ENCODE data around the gene SMIM22.

Gene SMIM22

GRCh38 chr16:4814046-4814445 is 18.9 kb downstream of the SMIM22 start:
- no peaks in the 10 kb centered on the region for H3K9me3 ChIP-seq (ENCODE audit: control insufficient read depth, insufficient read depth, low read length)
- no peaks in the 10 kb centered on the region for H3K4me1 ChIP-seq (ENCODE audit: control insufficient read depth, insufficient read depth, low read length)
- H3K9ac ChIP-seq (ENCODE audit: low read depth, low read length), result no peak overlapping the region
- no peaks in the 10 kb centered on the region for H3K27me3 ChIP-seq (ENCODE audit: control insufficient read depth, insufficient read depth, low read length)
- peaks cover 34% of the 10 kb centered on the region for H3K36me3 ChIP-seq (ENCODE audit: control insufficient read depth, insufficient read depth, low read length)
- no peak overlapping the region for H3K4me3 ChIP-seq (ENCODE audit: low read depth, low read length)

- no peaks in the 10 kb centered on the region for H3K9me3 ChIP-seq (ENCODE audit: control insufficient read depth, insufficient read depth, low read length)
- H3K4me3 ChIP-seq (ENCODE audit: low read depth, low read length), result no peak overlapping the region
- H3K4me1 ChIP-seq (ENCODE audit: control insufficient read depth, insufficient read depth, low read length), result no peaks in the 10 kb centered on the region
- H3K9ac ChIP-seq (ENCODE audit: low read depth, low read length), result no peak overlapping the region
- peaks cover 34% of the 10 kb centered on the region for H3K36me3 ChIP-seq (ENCODE audit: control insufficient read depth, insufficient read depth, low read length)
- no peaks in the 10 kb centered on the region for H3K27me3 ChIP-seq (ENCODE audit: control insufficient read depth, insufficient read depth, low read length)
Observed at GRCh38 chr16:4814542-4815173, 19.5 kb downstream of the SMIM22 start.

- Histone ChIP-seq H3K4me1 (ENCODE audit: control insufficient read depth, insufficient read depth, low read length) (no peaks in the 10 kb centered on the region), H3K36me3 (ENCODE audit: control insufficient read depth, insufficient read depth, low read length) (peaks cover 41% of the 10 kb centered on the region), H3K9me3 (ENCODE audit: control insufficient read depth, insufficient read depth, low read length) (no peaks in the 10 kb centered on the region), H3K27me3 (ENCODE audit: control insufficient read depth, insufficient read depth, low read length) (no peaks in the 10 kb centered on the region), H3K9ac (ENCODE audit: low read depth, low read length) (no peak overlapping the region), H3K4me3 (ENCODE audit: low read depth, low read length) (no peak overlapping the region)
Observed at GRCh38 chr16:4820652-4821051, 25.5 kb downstream of the SMIM22 start.

GRCh38 chr16:4825196-4825595 is 30.0 kb downstream of the SMIM22 start:
- H3K4me1 ChIP-seq (ENCODE audit: control insufficient read depth, insufficient read depth, low read length), result no peaks in the 10 kb centered on the region
- H3K27me3 ChIP-seq (ENCODE audit: control insufficient read depth, insufficient read depth, low read length), result no peaks in the 10 kb centered on the region
- H3K9me3 ChIP-seq (ENCODE audit: control insufficient read depth, insufficient read depth, low read length), result no peaks in the 10 kb centered on the region
- no peak overlapping the region for H3K4me3 ChIP-seq (ENCODE audit: low read depth, low read length)
- no peak overlapping the region for H3K9ac ChIP-seq (ENCODE audit: low read depth, low read length)
- H3K36me3 ChIP-seq (ENCODE audit: control insufficient read depth, insufficient read depth, low read length), result peaks cover 45% of the 10 kb centered on the region

GRCh38 chr16:4826526-4826925 is 31.4 kb downstream of the SMIM22 start:
- no peak overlapping the region for H3K9ac ChIP-seq (ENCODE audit: low read depth, low read length)
- H3K36me3 ChIP-seq (ENCODE audit: control insufficient read depth, insufficient read depth, low read length), result peaks cover 50% of the 10 kb centered on the region
- H3K27me3 ChIP-seq (ENCODE audit: control insufficient read depth, insufficient read depth, low read length), result no peaks in the 10 kb centered on the region
- no peaks in the 10 kb centered on the region for H3K4me1 ChIP-seq (ENCODE audit: control insufficient read depth, insufficient read depth, low read length)
- no peak overlapping the region for H3K4me3 ChIP-seq (ENCODE audit: low read depth, low read length)
- no peaks in the 10 kb centered on the region for H3K9me3 ChIP-seq (ENCODE audit: control insufficient read depth, insufficient read depth, low read length)

- peaks cover 49% of the 10 kb centered on the region for H3K36me3 ChIP-seq (ENCODE audit: control insufficient read depth, insufficient read depth, low read length)
- H3K9me3 ChIP-seq (ENCODE audit: control insufficient read depth, insufficient read depth, low read length), result no peaks in the 10 kb centered on the region
Observed at GRCh38 chr16:4826980-4827379, 31.8 kb downstream of the SMIM22 start.

GRCh38 chr16:4828567-4829321 is 33.6 kb downstream of the SMIM22 start:
- Histone ChIP-seq H3K4me1 (ENCODE audit: control insufficient read depth, insufficient read depth, low read length) (no peaks in the 10 kb centered on the region), H3K9ac (ENCODE audit: low read depth, low read length) (no peak overlapping the region), H3K4me3 (ENCODE audit: low read depth, low read length) (no peak overlapping the region), H3K9me3 (ENCODE audit: control insufficient read depth, insufficient read depth, low read length) (no peaks in the 10 kb centered on the region), H3K27me3 (ENCODE audit: control insufficient read depth, insufficient read depth, low read length) (no peaks in the 10 kb centered on the region), H3K36me3 (ENCODE audit: control insufficient read depth, insufficient read depth, low read length) (peaks cover 43% of the 10 kb centered on the region)

More at GRCh38 chr16:4826980-4827379, 31.8 kb downstream of the SMIM22 start:
- Histone ChIP-seq H3K27me3 (ENCODE audit: control insufficient read depth, insufficient read depth, low read length) (no peaks in the 10 kb centered on the region), H3K4me3 (ENCODE audit: low read depth, low read length) (no peak overlapping the region), H3K9ac (ENCODE audit: low read depth, low read length) (no peak overlapping the region), H3K4me1 (ENCODE audit: control insufficient read depth, insufficient read depth, low read length) (no peaks in the 10 kb centered on the region)

GRCh38 chr16:4830408-4830807 is 35.2 kb downstream of the SMIM22 start:
- no peaks in the 10 kb centered on the region for H3K4me1 ChIP-seq (ENCODE audit: control insufficient read depth, insufficient read depth, low read length)
- H3K36me3 ChIP-seq (ENCODE audit: control insufficient read depth, insufficient read depth, low read length), result peaks cover 33% of the 10 kb centered on the region
- no peaks in the 10 kb centered on the region for H3K9me3 ChIP-seq (ENCODE audit: control insufficient read depth, insufficient read depth, low read length)
- H3K4me3 ChIP-seq (ENCODE audit: low read depth, low read length), result no peak overlapping the region
- H3K27me3 ChIP-seq (ENCODE audit: control insufficient read depth, insufficient read depth, low read length), result no peaks in the 10 kb centered on the region
- no peak overlapping the region for H3K9ac ChIP-seq (ENCODE audit: low read depth, low read length)

GRCh38 chr16:4831616-4832015 is 36.4 kb downstream of the SMIM22 start:
- Histone ChIP-seq H3K4me1 (ENCODE audit: control insufficient read depth, insufficient read depth, low read length) (no peaks in the 10 kb centered on the region), H3K27me3 (ENCODE audit: control insufficient read depth, insufficient read depth, low read length) (no peaks in the 10 kb centered on the region), H3K9me3 (ENCODE audit: control insufficient read depth, insufficient read depth, low read length) (no peaks in the 10 kb centered on the region), H3K36me3 (ENCODE audit: control insufficient read depth, insufficient read depth, low read length) (peaks cover 30% of the 10 kb centered on the region), H3K9ac (ENCODE audit: low read depth, low read length) (no peak overlapping the region), H3K4me3 (ENCODE audit: low read depth, low read length) (no peak overlapping the region)

GRCh38 chr16:4832698-4833343 is 37.7 kb downstream of the SMIM22 start:
- H3K27me3 ChIP-seq (ENCODE audit: control insufficient read depth, insufficient read depth, low read length), result no peaks in the 10 kb centered on the region
- no peaks in the 10 kb centered on the region for H3K4me1 ChIP-seq (ENCODE audit: control insufficient read depth, insufficient read depth, low read length)
- no peak overlapping the region for H3K4me3 ChIP-seq (ENCODE audit: low read depth, low read length)
- H3K9me3 ChIP-seq (ENCODE audit: control insufficient read depth, insufficient read depth, low read length), result no peaks in the 10 kb centered on the region
- peaks cover 23% of the 10 kb centered on the region for H3K36me3 ChIP-seq (ENCODE audit: control insufficient read depth, insufficient read depth, low read length)
- no peak overlapping the region for H3K9ac ChIP-seq (ENCODE audit: low read depth, low read length)

GRCh38 chr16:4833584-4833983 is 38.4 kb downstream of the SMIM22 start:
- H3K4me1 ChIP-seq (ENCODE audit: control insufficient read depth, insufficient read depth, low read length), result no peaks in the 10 kb centered on the region
- H3K9me3 ChIP-seq (ENCODE audit: control insufficient read depth, insufficient read depth, low read length), result no peaks in the 10 kb centered on the region
- H3K4me3 ChIP-seq (ENCODE audit: low read depth, low read length), result no peak overlapping the region
- no peak overlapping the region for H3K9ac ChIP-seq (ENCODE audit: low read depth, low read length)
- H3K36me3 ChIP-seq (ENCODE audit: control insufficient read depth, insufficient read depth, low read length), result peaks cover 23% of the 10 kb centered on the region
- no peaks in the 10 kb centered on the region for H3K27me3 ChIP-seq (ENCODE audit: control insufficient read depth, insufficient read depth, low read length)

GRCh38 chr16:4836727-4837126 is 41.6 kb downstream of the SMIM22 start:
- H3K36me3 ChIP-seq (ENCODE audit: control insufficient read depth, insufficient read depth, low read length), result peaks cover 25% of the 10 kb centered on the region

More at GRCh38 chr16:4836727-4837126, 41.6 kb downstream of the SMIM22 start:
- H3K9me3 ChIP-seq (ENCODE audit: control insufficient read depth, insufficient read depth, low read length), result no peaks in the 10 kb centered on the region
- H3K9ac ChIP-seq (ENCODE audit: low read depth, low read length), result no peak overlapping the region
- no peaks in the 10 kb centered on the region for H3K4me1 ChIP-seq (ENCODE audit: control insufficient read depth, insufficient read depth, low read length)
- H3K4me3 ChIP-seq (ENCODE audit: low read depth, low read length), result no peak overlapping the region
- H3K27me3 ChIP-seq (ENCODE audit: control insufficient read depth, insufficient read depth, low read length), result no peaks in the 10 kb centered on the region

Measured in iPS-15b (cell line).